Right ventricle myocardium superior (tissue), 1 donor: ENCODE measurements around the gene TRAPPC2L. TPM values are rescaled to one million over a fixed set of nuclear protein-coding genes. Genes with fewer than 3 reads are reported as not detected.

Source experiments
- ATAC-seq: fragments of 200-7000 bp; cut with Tn5 transposase; one replicate; pipeline ENCODE4 v1.9.1; 2020; ENCODE audit warnings: mild to moderate bottlenecking; ENCODE audit not compliant: poor library complexity
- DNase-seq: peaks from one replicate; pipeline ENCODE4 v3.0.0-alpha.2; 2020
- intact Hi-C: fragments of 100-400 bp; cut with DNase I; formaldehyde crosslinking; loops from one replicate; pipeline ENCODE4 v1.11.2; 2022
- total RNA-seq: library from RNA; stranded (reverse); fragmentation: NEBNext Ultra II Directional; extraction: Animal tissue kit (Norgen Biotek cat#: 25700); gene quantifications from one replicate; pipeline ENCODE4 v1.2.1, GENCODE V29; 2021
- donor health status: DM: no; HTN: yes; CAD: no; lungs with severe emphysema.

The TRAPPC2L gene
- total RNA-seq, 1 donor from 2014 or later, result 53.0 TPM

- no peak for DNase-seq
- intact Hi-C loops, result no loop called here
- ATAC-seq, result no peak
Measured at GRCh38 chr16:88851616-88852015, 5.3 kb upstream of the TRAPPC2L start.

DNA sequence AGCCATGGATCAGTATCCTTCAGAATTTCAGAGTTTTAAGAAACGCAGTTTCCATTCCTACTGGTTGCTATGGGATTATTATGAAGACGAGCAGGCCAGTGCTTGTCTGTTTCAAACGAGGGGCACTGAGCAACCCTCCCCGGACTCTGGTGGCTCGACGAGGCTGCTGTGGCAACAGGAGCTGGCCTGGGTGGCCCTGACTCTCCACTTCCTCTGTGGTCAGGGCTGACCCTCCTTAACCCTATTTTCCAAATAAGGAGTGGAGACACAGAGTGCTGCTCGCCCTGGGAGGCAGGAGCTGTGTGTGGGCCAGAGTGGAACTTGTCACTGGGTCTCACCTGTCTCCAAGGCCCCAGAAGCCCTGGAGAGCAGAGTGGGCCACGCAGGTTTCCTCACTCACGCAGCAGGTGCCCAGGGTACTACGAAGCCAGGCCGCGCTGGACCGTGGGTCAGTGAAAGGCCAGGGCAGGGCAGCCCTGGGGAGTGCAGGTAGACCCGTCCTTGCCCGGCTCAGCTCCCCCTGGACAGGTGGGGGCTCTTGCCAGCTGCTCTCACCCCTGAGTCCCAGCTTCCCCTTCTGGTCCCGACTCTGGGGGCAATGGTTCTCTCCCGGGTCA, 3.5 kb upstream of the TRAPPC2L start:
- intact Hi-C loops, result no loop called here
- ATAC-seq (no peak), DNase-seq (no peak)

DNA sequence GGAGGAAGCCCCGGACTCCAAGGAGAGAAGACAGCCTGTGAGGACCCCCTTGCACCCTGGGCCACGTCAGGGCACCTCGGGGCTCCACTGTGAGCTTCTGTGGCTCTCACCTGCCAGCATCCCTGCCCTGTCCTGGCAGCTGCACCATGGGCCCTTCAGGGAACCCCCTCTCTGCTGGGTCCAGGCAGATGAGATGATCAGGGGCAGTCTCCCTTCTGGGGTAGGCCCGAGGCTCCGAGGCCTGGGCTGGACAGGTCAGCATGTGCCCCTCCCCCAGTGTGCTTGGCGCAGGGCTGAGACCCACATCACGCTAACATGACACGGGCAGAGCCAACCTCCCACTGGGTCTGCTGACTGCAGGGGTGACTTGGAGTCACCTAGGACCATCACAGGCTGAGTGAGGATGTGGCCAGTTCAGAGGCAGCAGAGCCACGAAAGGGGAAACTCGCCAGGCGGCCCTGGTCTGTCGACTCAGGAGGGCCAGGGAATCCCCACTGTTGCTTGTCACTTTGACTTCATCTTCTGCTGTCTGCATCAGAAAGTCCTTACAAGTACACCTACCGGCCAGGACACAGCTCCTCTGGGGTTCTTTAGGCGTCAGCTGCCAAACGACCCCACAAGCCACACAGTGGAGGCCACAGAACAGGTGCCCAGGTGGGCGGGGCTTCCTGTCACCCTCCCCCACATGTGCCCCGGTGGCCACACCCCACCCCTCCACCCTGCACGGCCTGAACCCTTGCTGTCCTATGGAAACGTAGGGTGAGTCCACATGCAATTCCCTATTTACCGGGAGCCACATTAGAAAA, 2.4 kb upstream of the TRAPPC2L start:
- ATAC-seq (no peak), DNase-seq (no peak)
- intact Hi-C loops, result loop anchor here (5.0 kb wide), 1 partner anchor 42 kb away; the partner anchor contains the start of gene APRT

DNA sequence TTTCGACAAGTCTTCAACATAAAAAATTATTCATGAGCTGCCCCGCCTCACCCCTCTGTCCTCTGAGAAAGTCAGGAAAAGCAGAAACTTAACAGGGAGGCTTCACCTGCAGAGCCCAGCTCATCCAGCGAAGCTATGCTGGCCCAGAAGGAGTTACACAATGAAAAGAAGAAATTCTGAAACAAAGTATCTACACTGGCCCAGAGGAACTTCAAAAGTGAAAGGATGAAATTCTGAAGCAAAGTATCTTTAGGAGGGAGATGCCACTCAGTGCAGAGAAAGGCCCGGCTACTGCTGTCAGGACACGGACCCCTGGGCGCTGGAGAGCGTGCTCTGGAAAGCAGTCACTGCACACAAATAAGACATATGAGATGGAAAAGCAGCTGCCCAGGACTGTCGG, 1.8 kb upstream of the TRAPPC2L start:
- no peak for ATAC-seq
- intact Hi-C loops, result loop anchor here (5.0 kb wide), 1 partner anchor 43 kb away; the partner anchor contains the start of gene APRT
- no peak for DNase-seq

- intact Hi-C loops, result loop anchor here (5.0 kb wide), 1 partner anchor 43 kb away; the partner anchor contains the start of gene APRT
Measured at GRCh38 chr16:88855736-88856121, 1.2 kb upstream of the TRAPPC2L start.

DNA sequence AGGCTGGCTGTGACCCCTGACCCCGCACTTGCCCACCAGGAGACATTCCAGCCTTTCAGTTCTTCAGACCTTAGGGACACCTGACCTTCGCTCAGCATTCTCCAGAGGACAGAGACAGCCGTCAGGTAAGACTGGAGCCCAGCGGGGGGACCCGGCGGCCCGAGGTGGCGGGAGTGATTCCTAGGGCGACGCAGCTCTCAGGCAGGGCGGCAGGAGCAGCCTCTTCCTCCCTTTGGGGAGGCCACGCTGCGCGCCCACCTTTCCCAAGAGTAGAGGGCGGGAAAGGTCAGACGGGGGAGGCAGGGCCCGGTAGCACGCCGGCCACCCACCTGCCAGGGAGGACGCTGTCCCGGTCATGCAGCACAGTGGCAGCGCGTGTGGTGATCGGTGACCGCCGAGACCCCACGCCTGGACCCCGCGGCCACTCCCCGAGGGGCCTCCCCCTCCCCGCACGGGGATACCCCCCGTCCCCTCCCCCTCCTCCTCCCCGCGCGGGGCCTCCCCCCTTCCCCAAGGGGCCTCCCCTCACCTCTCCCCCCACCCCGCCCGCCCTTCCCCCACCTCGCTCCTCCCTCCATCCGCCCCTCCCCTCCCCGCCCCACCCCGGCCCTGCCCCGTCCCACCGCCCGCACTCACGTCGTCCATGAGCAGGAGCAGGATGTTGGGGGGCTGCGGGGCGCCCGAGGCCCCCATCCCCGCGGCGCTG, 652 bp upstream of the TRAPPC2L start:
- ATAC-seq (peak; percentile 53), DNase-seq (no peak)
- intact Hi-C loops, result loop anchor here (5.0 kb wide), 1 partner anchor 44 kb away; the partner anchor contains the start of gene APRT

More at GRCh38 chr16:88855736-88856121, 1.2 kb upstream of the TRAPPC2L start:
- DNase-seq (no peak), ATAC-seq (no peak)

DNA sequence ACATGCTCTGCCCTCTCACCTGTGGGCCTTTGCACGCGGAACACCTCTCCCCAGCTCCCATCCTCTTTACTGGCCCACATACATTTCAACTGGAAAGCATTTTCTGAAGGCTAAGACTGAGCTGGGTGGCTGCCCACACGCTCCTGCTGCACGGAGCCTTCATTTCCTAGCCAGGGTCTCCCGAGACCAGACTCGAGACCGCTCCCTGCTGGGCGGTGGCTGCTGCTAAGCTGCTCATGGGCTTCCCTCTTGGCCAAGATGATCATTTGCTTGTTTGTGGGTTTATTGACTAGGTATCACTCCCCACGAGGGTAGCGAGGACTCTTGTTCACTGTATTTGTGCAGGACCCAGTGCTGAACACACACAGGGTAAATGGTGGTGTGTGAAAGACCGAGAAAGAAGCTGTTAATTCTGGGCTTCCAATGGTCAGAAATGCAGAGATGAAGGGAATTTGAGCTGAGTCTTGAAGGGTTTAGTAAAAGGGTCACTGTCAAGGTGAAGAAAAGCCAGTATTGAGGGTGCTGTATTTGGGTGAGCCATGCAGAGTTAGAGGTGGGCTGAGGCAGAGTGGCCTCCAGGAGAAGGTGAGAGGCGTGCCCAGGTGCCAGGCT, 907 bp downstream of the TRAPPC2L start:
- DNase-seq, result peak; percentile 89
- peak; percentile 71 for ATAC-seq
- intact Hi-C loops, result loop anchor here (5.0 kb wide), 1 partner anchor 46 kb away; the partner anchor contains the start of gene APRT

- intact Hi-C loops, result loop anchor here (5.0 kb wide), 1 partner anchor 47 kb away; the partner anchor contains the start of gene APRT
- no peak for ATAC-seq
- no peak for DNase-seq
Measured at GRCh38 chr16:88859381-88860091, 2.6 kb downstream of the TRAPPC2L start.

DNA sequence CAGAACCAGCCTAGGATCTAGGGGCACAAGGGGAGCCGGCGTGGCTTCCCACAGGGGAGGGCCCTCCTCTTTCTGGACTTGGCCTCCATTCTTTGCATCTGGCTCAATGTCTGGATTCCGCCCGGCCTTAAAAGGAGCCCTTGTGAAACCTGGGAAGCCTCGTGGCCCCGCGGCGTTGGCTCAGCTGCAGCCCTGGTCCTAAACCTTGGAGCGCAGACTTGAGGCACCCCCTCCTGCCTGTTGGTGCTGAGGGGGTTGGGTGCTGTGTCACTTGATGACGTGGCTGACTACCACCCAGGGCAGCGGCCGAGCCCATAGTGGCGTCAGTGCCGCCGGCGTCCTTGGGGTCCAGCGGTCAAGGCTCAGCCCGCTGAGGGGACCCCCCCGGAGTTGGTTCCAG, 4.4 kb downstream of the TRAPPC2L start:
- no peak for DNase-seq
- no peak for ATAC-seq
- intact Hi-C loops, result no loop called here

- DNase-seq (no peak), ATAC-seq (no peak)
- intact Hi-C loops, result no loop called here
Measured at GRCh38 chr16:88862968-88863367, 6.0 kb downstream of the TRAPPC2L start.

GRCh38 chr16:88863426-88863825, 6.5 kb downstream of the TRAPPC2L start:
- no peak for DNase-seq
- intact Hi-C loops, result no loop called here
- no peak for ATAC-seq

DNA sequence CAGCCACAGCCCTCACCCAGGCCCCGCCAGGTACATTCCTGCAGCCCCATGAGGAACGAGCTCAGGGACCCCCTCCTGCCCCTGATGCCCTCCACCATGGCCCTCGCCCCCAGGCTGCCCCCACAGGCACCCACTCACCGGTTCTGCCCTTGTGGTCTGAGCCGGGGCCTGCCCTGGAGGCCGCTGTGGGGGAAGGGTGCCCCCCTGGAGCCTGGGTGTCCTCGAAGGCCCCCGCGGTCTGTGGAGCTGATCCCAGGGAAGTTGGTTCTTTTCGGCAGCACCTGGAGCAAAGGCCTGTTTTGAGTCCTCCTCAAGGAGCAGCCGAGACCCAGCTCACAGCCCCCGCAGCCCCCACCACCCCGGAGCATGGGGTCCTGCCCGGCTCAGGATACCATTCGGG, 7.2 kb downstream of the TRAPPC2L start:
- DNase-seq, result no peak
- ATAC-seq, result no peak
- intact Hi-C loops, result no loop called here

DNA sequence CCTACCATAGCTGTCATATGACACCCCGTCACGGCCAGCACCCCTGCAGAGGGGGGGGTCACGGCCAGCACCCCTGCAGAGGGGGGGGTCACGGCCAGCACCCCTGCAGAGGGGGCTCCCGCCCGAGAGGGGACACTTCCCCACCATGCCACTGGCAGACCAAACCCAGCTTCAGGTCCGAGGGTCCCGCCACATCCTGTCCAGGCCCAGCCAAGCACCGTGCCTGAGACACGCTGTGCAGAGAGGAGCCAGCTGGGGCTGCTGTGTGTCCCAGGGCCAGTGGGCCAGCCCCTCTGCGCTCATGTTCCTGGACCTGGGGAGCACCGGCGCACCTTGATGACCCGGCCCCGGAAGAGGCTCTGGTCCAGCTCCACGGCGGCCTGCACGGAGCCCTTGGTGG, 7.6 kb downstream of the TRAPPC2L start:
- no peak for ATAC-seq
- no peak for DNase-seq
- intact Hi-C loops, result no loop called here

GRCh38 chr16:88865310-88865709, 8.4 kb downstream of the TRAPPC2L start:
- ATAC-seq (no peak), DNase-seq (no peak)
- intact Hi-C loops, result no loop called here

- intact Hi-C loops, result no loop called here
- ATAC-seq, result no peak
- no peak for DNase-seq
Measured at GRCh38 chr16:88865742-88866141, 8.8 kb downstream of the TRAPPC2L start.

- DNase-seq (no peak), ATAC-seq (no peak)
- intact Hi-C loops, result no loop called here
Measured at GRCh38 chr16:88866151-88866920, 9.4 kb downstream of the TRAPPC2L start, which contains the start of gene PABPN1L. Gene PABPN1L (minus strand): TSS chr16:88866660. CDS start chr16:88866606, 54 bp downstream.

DNA sequence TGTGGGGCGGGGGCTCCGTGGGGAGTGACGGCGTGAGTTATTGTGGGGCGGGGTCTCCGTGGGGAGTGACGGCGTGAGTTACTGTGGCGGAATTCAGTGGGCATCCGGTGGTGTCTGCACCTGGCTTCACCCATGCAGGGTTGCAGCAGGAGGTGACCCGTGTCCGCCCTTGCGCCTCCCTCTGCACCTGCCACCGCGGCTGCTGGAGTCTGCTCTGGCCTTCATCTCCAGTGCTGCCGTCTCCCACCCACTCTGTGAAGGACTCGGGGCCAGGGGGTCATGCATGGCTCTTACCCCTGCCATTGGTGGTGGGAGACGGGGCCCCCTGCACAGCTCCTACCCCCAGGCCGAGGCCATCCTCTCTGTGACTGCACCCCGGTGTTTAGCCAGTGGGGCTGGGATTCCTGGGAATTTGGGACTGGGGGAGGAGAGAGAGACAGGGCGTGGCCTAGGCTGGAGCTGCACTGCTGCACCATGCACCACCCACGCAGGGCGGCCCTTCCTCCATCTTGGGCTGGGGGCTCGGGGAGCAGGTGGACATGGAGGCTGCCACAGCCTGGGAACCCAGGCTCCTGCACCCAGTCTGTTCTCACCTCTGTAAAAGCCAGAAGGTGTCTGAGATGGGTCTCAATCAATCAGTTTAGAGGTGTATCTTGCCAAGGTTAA, 10.8 kb downstream of the TRAPPC2L start:
- intact Hi-C loops, result no loop called here
- ATAC-seq (no peak), DNase-seq (no peak)
